K562 (cell line): ENCODE data around the gene CTF1. TPM values are rescaled to one million over a fixed set of nuclear protein-coding genes. Genes with fewer than 3 reads are reported as not detected.

Source experiments
- ATAC-seq: fragments of 200-7000 bp; cut with Tn5 transposase; 3 replicates; pipeline ENCODE4 v1.9.1; 2020; ENCODE audit warnings: moderate library complexity
- BruUV-seq: library from RNA; stranded (reverse); fragments of 400-500 nt; replicated peaks from 2 replicates; lab custom pipeline; 2021; lab: Mats Ljungman, UMichigan
- CTCF ChIA-PET: fragments of 300-600 bp; formaldehyde crosslinking; extraction: SDS; loops from one replicate; lab custom pipeline; 2021; ENCODE audit warnings: low intra/inter-chr PET ratio; lab: Yijun Ruan, JAX
- POLR2A ChIA-PET: fragments of 300-600, 350-650 bp; sonication (Branson Sonifier 250); formaldehyde crosslinking; extraction: SDS; loops from one replicate; lab custom pipeline; 2021; ENCODE audit warnings: antibody characterized with exemption, inconsistent platforms; lab: Yijun Ruan, JAX
- DNase-seq, 4 experiments: peaks; one replicate each; pipeline versions ENCODE4 v3.0.0 to v3.0.0-alpha.2; 2011 to 2018; ENCODE audit warnings: low spot score in 3 of 4, mixed read lengths in 3 of 4; ENCODE audit errors: extremely low read depth in 1 of 4
- FAIRE-seq: peaks from 2 replicates; lab custom pipeline; 2011; peaks lifted over from hg19 to GRCh38; lab: Jason Lieb, UNC
- H2AFZ ChIP-seq: 2 replicates; pipeline ENCODE4 v1.6.0; 2011; ENCODE audit warnings: low read depth, low read length, control low read depth, inconsistent platforms
- H3K27ac ChIP-seq: fragments of 200-600 bp; 3 replicates; pipeline ENCODE4 v1.8.0; 2011; ENCODE audit warnings: low read depth, mild to moderate bottlenecking, control low read depth, inconsistent platforms, low read length, moderate library complexity, mixed read lengths; ENCODE audit errors: extremely low read depth
- H3K27me3 ChIP-seq, 2 experiments: fragments of 300-600 bp in 1 of 2; 2 replicates in 1 of 2; 3 replicates in 1 of 2; pipeline versions ENCODE4 v1.6.0 to v1.8.0; 2011; ENCODE audit warnings: inconsistent platforms in 2 of 2, low read length in 2 of 2, mild to moderate bottlenecking in 1 of 2, mixed read lengths in 1 of 2, moderate library complexity in 1 of 2; ENCODE audit not compliant: control insufficient read depth in 2 of 2, insufficient read depth in 2 of 2
- H3K36me3 ChIP-seq: fragments of 300-600 bp; 3 replicates; pipeline ENCODE4 v1.8.0; 2011; ENCODE audit warnings: mild to moderate bottlenecking, low read length, inconsistent platforms; ENCODE audit not compliant: control insufficient read depth, insufficient read depth
- H3K4me1 ChIP-seq, 2 experiments: fragments of 200-600 bp in 1 of 2; replicated peaks in 1 of 2; 2 replicates in 1 of 2; 3 replicates in 1 of 2; pipeline versions ENCODE4 v1.5.1 to v1.8.0; 2011; ENCODE audit warnings: inconsistent platforms in 2 of 2, low read length in 2 of 2, mild to moderate bottlenecking in 1 of 2, mixed read lengths in 1 of 2, moderate library complexity in 1 of 2; ENCODE audit not compliant: control insufficient read depth in 2 of 2, insufficient read depth in 2 of 2
- H3K4me2 ChIP-seq: 2 replicates; pipeline ENCODE4 v1.6.1; 2011; ENCODE audit warnings: low read length, control low read depth, inconsistent platforms, mixed read lengths; ENCODE audit not compliant: insufficient read depth
- H3K4me3 ChIP-seq: fragments of 200-600 bp; sonication (generic), shearing (Covaris generic); 2 replicates; pipeline ENCODE4 v1.5.1; 2016; ENCODE audit warnings: control low read depth, inconsistent platforms
- H3K79me2 ChIP-seq: fragments of 200-600 bp; 3 replicates; pipeline ENCODE4 v1.8.0; 2011; ENCODE audit warnings: low read length, inconsistent platforms; ENCODE audit not compliant: control insufficient read depth, insufficient read depth
- H3K9ac ChIP-seq, 2 experiments: 2 replicates each; pipeline versions ENCODE4 v1.6.0 to v1.6.1; 2011; ENCODE audit warnings: low read depth in 2 of 2, low read length in 2 of 2, control low read depth in 1 of 2, inconsistent platforms in 1 of 2, mild to moderate bottlenecking in 1 of 2, mixed read lengths in 1 of 2; ENCODE audit not compliant: insufficient read depth in 1 of 2
- H3K9me1 ChIP-seq: one replicate; pipeline ENCODE4 v1.6.0; 2011; ENCODE audit warnings: inconsistent platforms, mild to moderate bottlenecking, low read length, moderate library complexity; ENCODE audit not compliant: control insufficient read depth, insufficient read depth
- H3K9me3 ChIP-seq: replicated peaks from 2 replicates; pipeline ENCODE4 v1.5.1; 2011; ENCODE audit warnings: low read depth, low read length, inconsistent platforms; ENCODE audit not compliant: control insufficient read depth, insufficient read depth
- H4K20me1 ChIP-seq: replicated peaks from 2 replicates; pipeline ENCODE4 v1.6.1; 2011; ENCODE audit warnings: low read length, inconsistent platforms, mixed read lengths; ENCODE audit not compliant: control insufficient read depth, insufficient read depth
- CREM ChIP-seq: IDR thresholded peaks from 2 replicates; pipeline ENCODE4 v1.6.1; 2014; ENCODE audit warnings: antibody characterized with exemption, low read depth
- DNMT1 ChIP-seq: fragments of 450-650 bp; IDR thresholded peaks from 2 replicates; pipeline ENCODE4 v1.6.1; 2016; ENCODE audit warnings: antibody characterized with exemption, mild to moderate bottlenecking
- FOXK2 ChIP-seq, 2 experiments: fragments of 450-650 bp; IDR thresholded peaks in 1 of 2; conservative IDR thresholded peaks in 1 of 2; 2 replicates each; pipeline ENCODE4 v1.6.1; 2016; ENCODE audit warnings: low read depth in 2 of 2, mild to moderate bottlenecking in 1 of 2
- MAFF ChIP-seq: IDR thresholded peaks from 2 replicates; pipeline ENCODE4 v1.6.1; 2012; ENCODE audit warnings: low read length, improper control_type of control experiment
- MAFK ChIP-seq: IDR thresholded peaks from 2 replicates; pipeline ENCODE4 v1.6.1; 2011; ENCODE audit warnings: low read length, improper control_type of control experiment
- NCOR1 ChIP-seq: fragments of 450-650 bp; IDR thresholded peaks from 2 replicates; pipeline ENCODE4 v1.6.1; 2016; ENCODE audit warnings: mild to moderate bottlenecking, moderate library complexity
- NR0B1 ChIP-seq: fragments of 450-650 bp; IDR thresholded peaks from one replicate; pipeline ENCODE4 v1.6.1; 2018; ENCODE audit warnings: mild to moderate bottlenecking, moderate library complexity; ENCODE audit not compliant: partially characterized antibody
- RBM14 ChIP-seq: fragments of 200-400 bp; formaldehyde crosslinking; IDR thresholded peaks from 2 replicates; pipeline ENCODE4 v1.6.1; 2018; ENCODE audit warnings: low read depth, mild to moderate bottlenecking, low read length, moderate library complexity, borderline replicate concordance; ENCODE audit not compliant: insufficient read depth
- TFAP4 ChIP-seq: sonication (generic); formaldehyde crosslinking; IDR thresholded peaks from 2 replicates; pipeline ENCODE4 v1.8.0; 2022; ENCODE audit warnings: missing genetic modification reagents, mild to moderate bottlenecking, moderate library complexity, borderline replicate concordance
- ZBTB17 ChIP-seq: fragments of 450-650 bp; formaldehyde crosslinking; IDR thresholded peaks from 2 replicates; pipeline ENCODE4 v1.4.0; 2020; ENCODE audit warnings: mild to moderate bottlenecking
- ZNF644 ChIP-seq: fragments of 200-800 bp; sonication (Bioruptor generic); IDR thresholded peaks from 2 replicates; pipeline ENCODE4 v1.6.1; 2016; ENCODE audit warnings: low read depth, missing genetic modification characterization, missing compliant biosample characterization
- WGBS: fragments of 100-300 bp; shearing (Covaris generic); methylation state at CpG from one replicate; pipeline ENCODE4 v1.1.6; 2016; ENCODE audit warnings: low coverage, mixed read lengths; ENCODE audit not compliant: insufficient coverage; ENCODE audit errors: missing lambda C conversion rate; 5-methylcytosine and 5-hydroxymethylcytosine counted together
- in situ Hi-C: fragments of 300-500 bp; cut with MboI; formaldehyde crosslinking; loops from 4 replicates; pipeline ENCODE4 v1.15.0; 2018; ENCODE audit warnings: inconsistent platforms, mixed read lengths
- intact Hi-C: fragments of 100-400 bp; cut with micrococcal nuclease; formaldehyde crosslinking; loops from 2 replicates; pipeline ENCODE4 v1.14.2; 2022
- polyA plus RNA-seq, 8 experiments: library from polyadenylated mRNA; depleted of rRNA in 4 of 8; stranded (reverse) in 5 of 8; unstranded in 3 of 8; fragments of >200 nt; fragmentation: Nextera tagmentation in 2 of 8; fragmentation: Illumina TruSeq in 1 of 8; extraction: Ambion mirVana in 2 of 8; extraction: Trizol in 1 of 8; gene quantifications; 2 replicates each; pipeline versions ENCODE4 v1.2.1 to v1.2.3, GENCODE V29; 2011 to 2014; ENCODE audit warnings: inconsistent platforms in 1 of 8, missing spikeins in 1 of 8
- total RNA-seq, 7 experiments: library from RNA; depleted of rRNA in 6 of 7; stranded (reverse); fragments of >200 nt in 6 of 7; fragmentation: Illumina TruSeq in 2 of 7; extraction: Trizol in 2 of 7; gene quantifications; 2 replicates each; pipeline versions ENCODE4 v1.2.1 to v1.2.3, GENCODE V29; 2011 to 2021; ENCODE audit warnings: low replicate concordance in 1 of 7

Gene CTF1
- total and polyA plus RNA-seq, 9 of the 15 experiments (the other 6 are each of a cell fraction or from before 2014, with no cell fraction given): 0.24 to 2.5 (median 0.44) TPM

- no peak overlapping the region for H2AFZ ChIP-seq
- ATAC-seq (no peak), DNase-seq (no peak), FAIRE-seq (no peak)
- intact Hi-C loops: no loop called here
- H3K9me3 ChIP-seq: no peaks in the 10 kb centered on the region; the same call in 1 of the 2 replicates
- no peaks in the 10 kb centered on the region for H3K79me2 ChIP-seq
- CTCF ChIA-PET: no interaction called here
- in situ Hi-C loops: no loop called here
- H3K4me1 ChIP-seq: peaks cover 0 to 6% of the 10 kb centered on the region in 2 experiments; a peak in 4 of 5 replicates
- no peaks in the 10 kb centered on the region for H3K27me3 ChIP-seq
- POLR2A ChIA-PET: interaction anchor here (0.6 to 2.4 kb wide), 3 partner anchors 13 to 215 kb away, joined by 3 to 14 read pairs (median 13); no protein-coding TSS in a partner anchor
- no peak overlapping the region for H3K4me3 ChIP-seq
- 36% methylated on average over 3 of the region's 3 CpGs for WGBS
- H3K27ac ChIP-seq: no peak overlapping the region
- H4K20me1 ChIP-seq: no peaks in the 10 kb centered on the region
- H3K9me1 ChIP-seq: no peaks in the 10 kb centered on the region
- no peak overlapping the region for H3K4me2 ChIP-seq
- no peak overlapping the region for H3K9ac ChIP-seq
- TF ChIP-seq CREM (no peak), ZNF644 (tag) (no peak), MAFF (no peak), NCOR1 (no peak), TFAP4 (CRISPR knock-in tag) (no peak), FOXK2 (conservative IDR thresholded peaks at IDR 0.05 in 1 of 2, IDR thresholded peaks at IDR 0.05 in 1 of 2; ENCODE audit: low read depth in 2 of 2) (no peak), NR0B1 (no peak), DNMT1 (no peak), MAFK (no peak), RBM14 (no peak), ZBTB17 (no peak)
- H3K36me3 ChIP-seq: no peaks in the 10 kb centered on the region
- BruUV-seq: no TSS peak
Measured at GRCh38 chr16:30858111-30858495, 38.3 kb upstream of the CTF1 start.
